Brain microvascular endothelial cell (primary cell): Measurements from ENCODE around the gene LSM14B.

Experiments
- DNase-seq: peaks from one replicate; pipeline ENCODE4 v3.0.0-alpha.2; 2020
- H3K27ac ChIP-seq: fragments of 250-450 bp; sonication (Bioruptor Pico); 2 replicates; pipeline ENCODE4 v1.5.1; 2020; ENCODE audit warnings: mild to moderate bottlenecking, moderate library complexity
- H3K27me3 ChIP-seq: fragments of 250-450 bp; sonication (Bioruptor Pico); replicated peaks from 2 replicates; pipeline ENCODE4 v1.5.1; 2020; ENCODE audit warnings: mild to moderate bottlenecking
- H3K36me3 ChIP-seq: fragments of 250-450 bp; sonication (Bioruptor Pico); replicated peaks from 2 replicates; pipeline ENCODE4 v1.5.1; 2020; ENCODE audit warnings: mild to moderate bottlenecking
- H3K4me3 ChIP-seq: 2 replicates; pipeline ENCODE4 v1.5.1; 2011; ENCODE audit warnings: low read depth, mild to moderate bottlenecking, control low read depth, low read length, moderate library complexity
- in situ Hi-C: cut with HindIII; loops from 2 replicates; pipeline ENCODE4 v1.10.0; 2017; ENCODE audit warnings: low sequenced_read_pairs, low pct_ligation_motif_present
- TF ChIP-seq, protein P1 (sequence below): IDR thresholded peaks from 2 replicates; pipeline ENCODE4 v1.5.1; 2011; ENCODE audit warnings: low read depth, mild to moderate bottlenecking, moderate library complexity, low read length, control low read depth, inconsistent platforms; ENCODE audit errors: missing control alignments

The LSM14B gene

GRCh38 chr20:62116558-62117361, 5.5 kb upstream of the LSM14B start:
- no peaks in the 10 kb centered on the region for H3K36me3 ChIP-seq
- DNase-seq = no peak
- in situ Hi-C loops = no loop called here
- no peak overlapping the region for H3K27ac ChIP-seq
- peaks cover 8% of the 10 kb centered on the region for H3K27me3 ChIP-seq
- TF ChIP-seq, protein P1, sequence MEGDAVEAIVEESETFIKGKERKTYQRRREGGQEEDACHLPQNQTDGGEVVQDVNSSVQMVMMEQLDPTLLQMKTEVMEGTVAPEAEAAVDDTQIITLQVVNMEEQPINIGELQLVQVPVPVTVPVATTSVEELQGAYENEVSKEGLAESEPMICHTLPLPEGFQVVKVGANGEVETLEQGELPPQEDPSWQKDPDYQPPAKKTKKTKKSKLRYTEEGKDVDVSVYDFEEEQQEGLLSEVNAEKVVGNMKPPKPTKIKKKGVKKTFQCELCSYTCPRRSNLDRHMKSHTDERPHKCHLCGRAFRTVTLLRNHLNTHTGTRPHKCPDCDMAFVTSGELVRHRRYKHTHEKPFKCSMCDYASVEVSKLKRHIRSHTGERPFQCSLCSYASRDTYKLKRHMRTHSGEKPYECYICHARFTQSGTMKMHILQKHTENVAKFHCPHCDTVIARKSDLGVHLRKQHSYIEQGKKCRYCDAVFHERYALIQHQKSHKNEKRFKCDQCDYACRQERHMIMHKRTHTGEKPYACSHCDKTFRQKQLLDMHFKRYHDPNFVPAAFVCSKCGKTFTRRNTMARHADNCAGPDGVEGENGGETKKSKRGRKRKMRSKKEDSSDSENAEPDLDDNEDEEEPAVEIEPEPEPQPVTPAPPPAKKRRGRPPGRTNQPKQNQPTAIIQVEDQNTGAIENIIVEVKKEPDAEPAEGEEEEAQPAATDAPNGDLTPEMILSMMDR = no peak
- H3K4me3 ChIP-seq = no peak overlapping the region

DNA sequence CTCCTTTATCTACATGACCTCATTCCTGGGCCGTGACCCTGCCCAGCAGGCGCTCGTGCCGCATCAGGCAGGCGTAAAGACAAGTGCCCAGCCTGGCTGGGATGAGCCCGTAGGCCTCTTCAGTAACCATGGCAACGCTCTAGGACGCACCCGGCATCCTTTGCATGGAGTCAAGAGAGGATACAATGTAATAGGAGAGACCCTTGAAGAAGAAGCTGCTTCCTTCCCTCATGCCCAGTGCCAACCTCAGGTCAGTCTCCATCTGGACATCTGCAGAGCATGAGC, 5.0 kb upstream of the LSM14B start:
- Histone ChIP-seq H3K36me3 (no peaks in the 10 kb centered on the region), H3K27me3 (peaks cover 8% of the 10 kb centered on the region), H3K27ac (no peak overlapping the region), H3K4me3 (no peak overlapping the region)
- TF ChIP-seq, protein P1 = no peak
- DNase-seq = no peak
- in situ Hi-C loops = no loop called here

DNA sequence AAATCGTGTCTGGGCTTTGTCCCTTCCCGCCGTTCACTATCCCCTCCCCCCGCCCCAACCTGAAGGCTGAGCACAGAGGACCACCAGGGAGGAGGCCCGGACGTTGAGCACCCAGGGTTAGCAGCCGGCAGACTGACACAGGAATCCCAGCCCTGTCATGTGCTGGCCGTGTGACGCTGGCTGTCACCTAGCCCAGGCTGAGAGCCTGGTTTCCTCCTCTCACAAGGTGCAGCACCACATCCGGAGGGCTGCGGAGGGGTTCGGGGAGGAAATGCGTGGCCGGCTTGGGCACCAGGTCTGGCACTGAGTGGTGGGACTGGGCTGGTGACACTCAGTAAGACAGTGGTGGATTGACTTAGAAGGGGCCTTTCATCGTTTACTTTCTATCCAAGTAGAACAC, 4.6 kb upstream of the LSM14B start:
- in situ Hi-C loops = no loop called here
- no peak overlapping the region for H3K27ac ChIP-seq
- H3K4me3 ChIP-seq = no peak overlapping the region
- peaks cover 8% of the 10 kb centered on the region for H3K27me3 ChIP-seq
- DNase-seq = no peak
- H3K36me3 ChIP-seq = no peaks in the 10 kb centered on the region
- TF ChIP-seq, protein P1 = no peak

DNA sequence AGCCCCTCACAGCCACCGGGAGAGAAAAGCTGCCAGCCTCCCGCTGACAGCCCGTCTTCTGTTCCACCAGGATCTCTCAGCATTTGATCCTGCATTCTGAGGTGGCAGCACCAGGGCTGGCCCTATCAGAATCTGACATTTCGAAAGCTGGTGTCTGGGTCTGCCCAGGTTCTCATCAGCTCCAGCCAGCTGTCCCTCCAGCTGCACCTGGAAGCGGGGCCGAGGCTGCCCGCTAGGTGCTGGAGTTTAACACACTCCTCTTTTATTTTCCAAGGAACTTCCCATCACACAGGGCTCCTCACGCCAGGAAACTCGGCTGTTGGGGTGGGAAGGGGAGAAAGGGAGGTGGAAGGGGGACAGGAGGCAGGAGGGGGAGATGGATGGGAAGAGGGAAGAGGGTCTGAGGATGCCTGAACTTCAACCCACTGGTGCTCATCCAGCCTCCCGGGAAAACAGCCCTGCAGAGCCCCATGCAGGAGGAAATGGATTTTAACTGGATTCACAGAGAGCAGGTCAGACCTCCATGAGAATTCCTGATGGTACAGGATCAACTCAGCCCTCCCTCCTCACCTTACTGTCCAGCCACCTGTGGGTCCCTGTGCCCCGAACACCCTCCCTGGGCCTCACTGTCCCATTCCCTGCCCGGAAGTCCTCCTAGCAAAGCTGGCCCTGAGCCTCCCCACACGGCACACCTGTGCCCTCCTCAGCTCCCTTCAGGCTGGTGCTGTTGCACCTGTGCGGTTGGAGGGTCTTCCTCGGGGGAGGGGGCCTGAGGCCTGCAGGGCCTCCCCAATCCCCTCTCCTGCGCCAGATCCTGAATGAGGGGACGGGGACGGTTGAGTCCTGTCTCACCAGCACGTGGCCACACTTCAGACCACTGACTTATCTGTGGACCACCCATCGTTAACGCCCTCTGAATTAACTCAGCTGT, 3.9 kb upstream of the LSM14B start:
- no peaks in the 10 kb centered on the region for H3K36me3 ChIP-seq
- no peak for DNase-seq
- TF ChIP-seq, protein P1 = no peak
- H3K4me3 ChIP-seq = no peak overlapping the region
- in situ Hi-C loops = no loop called here
- H3K27me3 ChIP-seq = peaks cover 8% of the 10 kb centered on the region
- no peak overlapping the region for H3K27ac ChIP-seq

GRCh38 chr20:62119115-62119514, 3.2 kb upstream of the LSM14B start:
- Histone ChIP-seq H3K27me3 (peaks cover 8% of the 10 kb centered on the region), H3K27ac (no peak overlapping the region)

More at GRCh38 chr20:62119115-62119514, 3.2 kb upstream of the LSM14B start:
- in situ Hi-C loops = no loop called here
- no peak overlapping the region for H3K4me3 ChIP-seq
- H3K36me3 ChIP-seq = no peaks in the 10 kb centered on the region
- TF ChIP-seq, protein P1 = no peak
- DNase-seq = no peak
